Astrocyte (in vitro differentiated cells and primary cell): Measurements from ENCODE around the gene RAB6B.

ENCODE experiments used
- EZH2 ChIP-seq: IDR thresholded peaks from 2 replicates; pipeline ENCODE4 v1.6.1; 2012; ENCODE audit warnings: mild to moderate bottlenecking, low read length, inconsistent platforms; ENCODE audit not compliant: insufficient read depth
- TF ChIP-seq, protein P1 (sequence below): IDR thresholded peaks from 2 replicates; pipeline ENCODE4 v1.5.1; 2011; ENCODE audit warnings: low read depth, mild to moderate bottlenecking, inconsistent platforms, low read length, moderate library complexity; ENCODE audit not compliant: insufficient read depth

DNA sequence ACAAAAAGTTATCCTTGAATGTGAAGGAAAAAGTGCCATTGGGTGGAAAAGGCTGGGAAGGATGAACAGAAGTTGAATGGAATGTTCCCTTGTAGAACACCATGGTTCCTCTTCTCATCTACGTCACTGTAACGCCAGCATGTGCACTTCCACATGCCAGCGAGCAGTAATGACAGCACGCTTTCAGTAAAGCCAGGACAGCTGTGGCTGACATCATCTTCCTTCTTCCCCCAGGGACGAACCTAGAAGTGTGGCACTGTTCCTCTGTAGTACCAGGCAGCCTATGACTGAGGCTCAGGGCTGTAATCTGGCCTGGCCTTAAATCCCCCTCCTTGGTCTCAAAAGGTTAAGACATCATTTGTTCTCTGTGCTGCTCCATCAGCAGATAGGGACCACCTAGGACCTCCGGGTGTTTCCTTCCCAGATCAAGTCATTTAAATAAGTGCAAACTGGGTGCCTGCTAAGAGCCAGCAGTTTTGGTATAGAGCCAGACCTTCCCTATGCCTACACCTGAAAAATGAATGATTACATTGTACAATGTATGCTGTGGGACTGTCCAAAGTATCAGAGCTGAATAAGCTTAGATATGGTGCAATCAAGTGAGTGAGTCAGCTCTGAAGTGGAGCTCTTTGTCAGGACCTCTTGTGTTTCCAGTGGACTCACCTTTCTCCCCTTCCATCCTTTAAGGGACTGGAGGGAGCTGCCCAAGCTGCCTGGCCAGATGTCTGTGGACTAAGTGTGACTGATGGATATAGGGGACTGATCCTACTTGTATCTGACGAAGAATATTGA, 95.7 kb downstream of the RAB6B start:
- no peak for TF ChIP-seq EZH2
- TF ChIP-seq, protein P1, sequence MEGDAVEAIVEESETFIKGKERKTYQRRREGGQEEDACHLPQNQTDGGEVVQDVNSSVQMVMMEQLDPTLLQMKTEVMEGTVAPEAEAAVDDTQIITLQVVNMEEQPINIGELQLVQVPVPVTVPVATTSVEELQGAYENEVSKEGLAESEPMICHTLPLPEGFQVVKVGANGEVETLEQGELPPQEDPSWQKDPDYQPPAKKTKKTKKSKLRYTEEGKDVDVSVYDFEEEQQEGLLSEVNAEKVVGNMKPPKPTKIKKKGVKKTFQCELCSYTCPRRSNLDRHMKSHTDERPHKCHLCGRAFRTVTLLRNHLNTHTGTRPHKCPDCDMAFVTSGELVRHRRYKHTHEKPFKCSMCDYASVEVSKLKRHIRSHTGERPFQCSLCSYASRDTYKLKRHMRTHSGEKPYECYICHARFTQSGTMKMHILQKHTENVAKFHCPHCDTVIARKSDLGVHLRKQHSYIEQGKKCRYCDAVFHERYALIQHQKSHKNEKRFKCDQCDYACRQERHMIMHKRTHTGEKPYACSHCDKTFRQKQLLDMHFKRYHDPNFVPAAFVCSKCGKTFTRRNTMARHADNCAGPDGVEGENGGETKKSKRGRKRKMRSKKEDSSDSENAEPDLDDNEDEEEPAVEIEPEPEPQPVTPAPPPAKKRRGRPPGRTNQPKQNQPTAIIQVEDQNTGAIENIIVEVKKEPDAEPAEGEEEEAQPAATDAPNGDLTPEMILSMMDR: no peak
